Measurements from ENCODE around the gene MAP2K6. TPM values are rescaled to one million over a fixed set of nuclear protein-coding genes. Genes with fewer than 3 reads are reported as not detected.

MAP2K6 gene
- polyA plus RNA-seq, 1 donor (not counting 4 experiments of a cell fraction or from before 2014, with no cell fraction given): 0.39 TPM

GRCh38 chr17:69454051-69454450 is 39.6 kb downstream of the MAP2K6 start:
- DNase-seq (ENCODE audit: low read depth, low spot score) (no peak), FAIRE-seq (no peak)
- Histone ChIP-seq H3K9ac (ENCODE audit: control insufficient read depth, extremely low read depth, insufficient read depth, low read length) (no peak overlapping the region), H3K9me3 (ENCODE audit: control insufficient read depth, low read depth, low read length) (no peaks in the 10 kb centered on the region), H4K20me1 (ENCODE audit: control insufficient read depth, extremely low read depth, insufficient read depth, low read length) (no peaks in the 10 kb centered on the region), H3K9me1 (ENCODE audit: control insufficient read depth, extremely low read depth, insufficient read depth, low read length) (no peaks in the 10 kb centered on the region), H3K36me3 (ENCODE audit: control insufficient read depth in 2 of 2, extremely low read depth in 1 of 2, insufficient read depth in 2 of 2, low read length in 2 of 2) (no peaks in the 10 kb centered on the region), H3K27me3 (ENCODE audit: control insufficient read depth, extremely low read depth, insufficient read depth, low read length) (no peaks in the 10 kb centered on the region), H3K4me2 (ENCODE audit: control insufficient read depth, extremely low read depth, insufficient read depth, low read depth, low read length) (no peak overlapping the region), H3K27ac (ENCODE audit: control insufficient read depth, insufficient read depth, low read length) (no peak overlapping the region), H3K4me3 (ENCODE audit: control insufficient read depth in 2 of 3, extremely low read depth in 1 of 3, insufficient read depth in 2 of 3, low read depth in 1 of 3, low read length in 3 of 3) (no peak overlapping the region), H3K79me2 (ENCODE audit: control insufficient read depth, insufficient read depth, low read length) (no peaks in the 10 kb centered on the region), H2AFZ (ENCODE audit: control insufficient read depth, low read length) (no peak overlapping the region), H3K4me1 (ENCODE audit: control insufficient read depth, extremely low read depth, insufficient read depth, low read length) (no peaks in the 10 kb centered on the region)
- dilution Hi-C loops (cut with MboI; ENCODE audit: extremely low pct_ligation_motif_present, low sequenced_read_pairs): no loop called here
- TF ChIP-seq EZH2 (IDR thresholded peaks at IDR 0.05; ENCODE audit: low read length) (no peak), CTCF (optimal IDR thresholded peaks at IDR 0.05 in 1 of 3, IDR thresholded peaks at IDR 0.05 in 1 of 3, conservative IDR thresholded peaks at IDR 0.05 in 1 of 3; ENCODE audit: extremely low read depth in 1 of 3, insufficient read depth in 2 of 3, low read length in 3 of 3) (no peak)

- H3K4me2 ChIP-seq (ENCODE audit: control insufficient read depth, extremely low read depth, insufficient read depth, low read depth, low read length): no peak overlapping the region
- H3K4me1 ChIP-seq (ENCODE audit: control insufficient read depth, extremely low read depth, insufficient read depth, low read length): no peaks in the 10 kb centered on the region
- no peak overlapping the region for H3K27ac ChIP-seq (ENCODE audit: control insufficient read depth, insufficient read depth, low read length)
- no peak for FAIRE-seq
- H3K36me3 ChIP-seq (ENCODE audit: control insufficient read depth in 2 of 2, extremely low read depth in 1 of 2, insufficient read depth in 2 of 2, low read length in 2 of 2): no peaks in the 10 kb centered on the region
- no peaks in the 10 kb centered on the region for H3K79me2 ChIP-seq (ENCODE audit: control insufficient read depth, insufficient read depth, low read length)
- dilution Hi-C loops (cut with MboI; ENCODE audit: extremely low pct_ligation_motif_present, low sequenced_read_pairs): no loop called here
- H3K9ac ChIP-seq (ENCODE audit: control insufficient read depth, extremely low read depth, insufficient read depth, low read length): no peak overlapping the region
- H3K27me3 ChIP-seq (ENCODE audit: control insufficient read depth, extremely low read depth, insufficient read depth, low read length): no peaks in the 10 kb centered on the region
- H3K4me3 ChIP-seq (ENCODE audit: control insufficient read depth in 2 of 3, extremely low read depth in 1 of 3, insufficient read depth in 2 of 3, low read depth in 1 of 3, low read length in 3 of 3): no peak overlapping the region
- TF ChIP-seq EZH2 (IDR thresholded peaks at IDR 0.05; ENCODE audit: low read length): no peak
- TF ChIP-seq CTCF (optimal IDR thresholded peaks at IDR 0.05 in 1 of 3, IDR thresholded peaks at IDR 0.05 in 1 of 3, conservative IDR thresholded peaks at IDR 0.05 in 1 of 3; ENCODE audit: extremely low read depth in 1 of 3, insufficient read depth in 2 of 3, low read length in 3 of 3): no peak
- H2AFZ ChIP-seq (ENCODE audit: control insufficient read depth, low read length): no peak overlapping the region
- H3K9me3 ChIP-seq (ENCODE audit: control insufficient read depth, low read depth, low read length): no peaks in the 10 kb centered on the region
- no peak for DNase-seq (ENCODE audit: low read depth, low spot score)
- no peaks in the 10 kb centered on the region for H3K9me1 ChIP-seq (ENCODE audit: control insufficient read depth, extremely low read depth, insufficient read depth, low read length)
- no peaks in the 10 kb centered on the region for H4K20me1 ChIP-seq (ENCODE audit: control insufficient read depth, extremely low read depth, insufficient read depth, low read length)
Observed at GRCh38 chr17:69455040-69455439, 40.5 kb downstream of the MAP2K6 start.

All from keratinocyte (primary cell).